GM12801 (cell line): ENCODE measurements around the gene ACE2.

Experiments used
- CTCF ChIP-seq: IDR thresholded peaks from one replicate; pipeline ENCODE4 v1.5.1; 2011; ENCODE audit warnings: control low read depth; ENCODE audit not compliant: insufficient read length; ENCODE audit errors: extremely low read depth

Gene ACE2

DNA sequence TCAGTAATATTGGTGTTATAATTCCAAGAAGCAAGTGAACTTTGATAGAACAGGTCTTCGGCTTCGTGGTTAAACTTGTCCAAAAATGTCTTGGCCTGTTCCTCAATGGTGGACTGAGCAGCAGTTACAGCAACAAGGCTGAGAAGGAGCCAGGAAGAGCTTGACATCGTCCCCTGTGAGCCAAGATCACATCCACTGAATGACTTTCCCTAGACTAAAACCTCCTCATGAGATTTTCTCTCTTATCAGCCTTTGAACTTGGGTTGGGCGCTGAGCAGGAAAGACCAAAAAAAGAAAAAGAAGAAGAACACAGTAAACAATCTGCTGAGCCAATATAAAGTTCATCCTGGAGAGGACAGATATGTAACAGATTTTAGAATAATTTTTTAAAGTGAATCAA, at the start of gene ACE2:
ACE2 (minus strand) TSS at position 216 of the 400 bp plus-strand sequence; CDS start at position 167, 49 bp downstream.
- no peak for TF ChIP-seq CTCF

DNA sequence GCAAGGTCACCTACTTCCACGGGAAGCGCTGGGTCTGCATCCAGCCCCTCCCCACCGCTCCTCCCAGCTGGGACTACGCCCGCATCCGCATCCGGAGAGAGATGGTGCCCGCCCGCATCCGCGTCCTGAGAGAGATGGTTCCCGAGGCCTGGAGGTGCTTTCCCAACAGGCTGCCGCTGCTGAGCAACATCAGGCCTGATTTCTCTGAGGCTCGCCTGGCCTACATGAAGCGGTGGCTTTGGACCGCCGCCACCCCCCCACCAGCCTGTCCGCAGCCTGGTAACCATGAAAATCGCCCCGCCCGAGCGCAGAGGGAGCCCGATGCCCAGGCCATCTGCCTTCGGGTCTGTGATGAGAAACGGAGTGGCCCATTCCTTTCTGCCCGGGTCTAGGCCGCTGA, 45.8 kb upstream of the ACE2 start:
- no peak for TF ChIP-seq CTCF

GRCh38 chrX:15646031-15646430, 45.3 kb upstream of the ACE2 start:
- no peak for TF ChIP-seq CTCF

GRCh38 chrX:15645266-15645665, 44.5 kb upstream of the ACE2 start:
- TF ChIP-seq CTCF: no peak

GRCh38 chrX:15644560-15644872, 43.8 kb upstream of the ACE2 start:
- no peak for TF ChIP-seq CTCF

DNA sequence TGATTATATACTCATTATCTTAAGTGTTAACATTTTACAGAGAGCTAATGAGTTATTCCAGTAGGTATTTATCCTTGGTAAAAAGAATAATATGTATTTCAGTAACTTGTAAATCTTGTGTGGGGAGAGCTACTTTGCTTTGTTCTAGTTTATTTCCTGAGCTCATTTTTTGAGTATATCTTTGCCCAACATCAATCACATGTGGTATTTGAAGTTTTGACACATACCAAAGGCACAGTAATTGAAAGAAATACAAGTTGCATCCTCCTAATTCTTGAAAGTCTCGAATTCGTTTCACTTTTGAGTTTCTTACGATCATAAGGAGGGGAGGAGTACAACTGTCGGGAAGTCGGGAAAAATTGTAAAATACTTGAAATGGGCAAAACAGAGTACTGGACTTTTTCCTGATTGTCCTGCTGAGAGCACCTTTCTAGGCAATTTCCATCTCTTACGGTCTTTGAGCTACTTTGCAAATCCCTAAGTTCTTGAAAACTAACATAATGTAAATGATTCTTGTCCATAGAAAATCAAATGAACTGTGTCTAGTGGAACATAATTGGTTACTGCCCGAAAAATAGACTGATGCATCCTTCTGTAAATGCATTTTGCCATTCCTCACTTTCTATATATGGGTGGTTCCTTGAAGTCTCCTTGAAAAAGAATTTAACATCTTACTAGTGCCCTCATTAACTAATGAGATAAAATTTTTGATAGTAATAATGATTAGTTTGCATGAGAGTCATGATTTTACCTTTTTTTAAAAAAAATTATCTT, 43.2 kb upstream of the ACE2 start:
- no peak for TF ChIP-seq CTCF

- TF ChIP-seq CTCF: no peak
Observed at GRCh38 chrX:15631637-15632036, 30.9 kb upstream of the ACE2 start.
